Natural killer cell treated with Interleukin-12 subunit alpha and Interleukin-12 subunit beta and Interleukin-15 and Interleukin-18, amount 100 ng/mL, for 72 hours (primary cell): Measurements from ENCODE around the gene CARD19. TPM values are rescaled to one million over a fixed set of nuclear protein-coding genes. Genes with fewer than 3 reads are reported as not detected.

ENCODE experiments used
- ATAC-seq, 2 donors: fragments of 150-1000 bp; cut with Tn5 transposase in 1 of 2; sonication (Bioruptor Pico), chemical (Tn5 transposase) in 1 of 2; 2 replicates each; pipeline ENCODE4 v1.10.0; 2021
- DNase-seq: peaks from one replicate; pipeline ENCODE4 v3.0.0; 2022; ENCODE audit warnings: low spot score
- H3K27ac Mint-ChIP-seq, 2 donors: 1 replicate in 1 of 2; 2 replicates in 1 of 2; pipeline ENCODE4 v1.8.0; 2022; ENCODE audit warnings: mixed read lengths in 2 of 2, mild to moderate bottlenecking in 1 of 2, moderate library complexity in 1 of 2
- H3K27me3 Mint-ChIP-seq, 2 donors: 1 replicate in 1 of 2; 2 replicates in 1 of 2; pipeline ENCODE4 v1.8.0; 2022; ENCODE audit warnings: mixed read lengths in 2 of 2
- H3K36me3 Mint-ChIP-seq: one replicate; pipeline ENCODE4 v1.8.0; 2022; ENCODE audit warnings: mixed read lengths
- H3K4me1 Mint-ChIP-seq, 2 donors: 1 replicate in 1 of 2; 2 replicates in 1 of 2; pipeline ENCODE4 v1.8.0; 2022; ENCODE audit warnings: low read depth in 2 of 2, mixed read lengths in 2 of 2, mild to moderate bottlenecking in 1 of 2
- H3K4me3 Mint-ChIP-seq: one replicate; pipeline ENCODE4 v1.8.0; 2022; ENCODE audit warnings: mixed read lengths
- H3K9me3 Mint-ChIP-seq: 2 replicates; pipeline ENCODE4 v1.8.0; 2022; ENCODE audit warnings: mixed read lengths
- total RNA-seq, 2 donors: library from RNA; stranded (reverse); gene quantifications; one replicate each; pipeline ENCODE4 v1.2.3, GENCODE V29; 2022

CARD19 gene
- total RNA-seq, 2 donors from 2014 or later: 21.7 to 23.4 TPM

- ATAC-seq (no peak), DNase-seq (peak; percentile 48)
- peaks cover 3% of the 10 kb centered on the region for H3K9me3 Mint-ChIP-seq
- H3K27me3 Mint-ChIP-seq: peaks cover 0 to 14% of the 10 kb centered on the region in 2 donors
- peaks cover 22 to 29% of the 10 kb centered on the region in 2 donors for H3K4me1 Mint-ChIP-seq
- H3K36me3 Mint-ChIP-seq: peaks cover 5% of the 10 kb centered on the region
- H3K4me3 Mint-ChIP-seq: no peak overlapping the region
- no peak overlapping the region for H3K27ac Mint-ChIP-seq
These were observed 7.9 kb upstream of the CARD19 start for GRCh38 chr9:93087971-93088655.

GRCh38 chr9:93088656-93089015 is 7.4 kb upstream of the CARD19 start:
- no peak overlapping the region for H3K27ac Mint-ChIP-seq
- ATAC-seq (no peak), DNase-seq (peak; percentile 48)
- peaks cover 0 to 14% of the 10 kb centered on the region in 2 donors for H3K27me3 Mint-ChIP-seq
- peaks cover 3% of the 10 kb centered on the region for H3K9me3 Mint-ChIP-seq
- H3K36me3 Mint-ChIP-seq: peaks cover 5% of the 10 kb centered on the region
- H3K4me1 Mint-ChIP-seq: peaks cover 25 to 30% of the 10 kb centered on the region in 2 donors
- no peak overlapping the region for H3K4me3 Mint-ChIP-seq

- Mint-ChIP-seq H3K27me3 (peaks cover 0 to 11% of the 10 kb centered on the region in 2 donors), H3K4me1 (peaks cover 26 to 30% of the 10 kb centered on the region in 2 donors), H3K36me3 (peaks cover 5% of the 10 kb centered on the region), H3K4me3 (no peak overlapping the region), H3K27ac (no peak overlapping the region), H3K9me3 (peaks cover 3% of the 10 kb centered on the region)
- DNase-seq (no peak), ATAC-seq (no peak)
These were observed 7.0 kb upstream of the CARD19 start for GRCh38 chr9:93089024-93089423.

- Mint-ChIP-seq H3K27me3 (peaks cover 0 to 11% of the 10 kb centered on the region in 2 donors), H3K27ac (peak overlapping the region; percentile 23 to 25), H3K9me3 (peaks cover 3% of the 10 kb centered on the region), H3K36me3 (peaks cover 5% of the 10 kb centered on the region), H3K4me3 (no peak overlapping the region), H3K4me1 (peaks cover 28 to 34% of the 10 kb centered on the region in 2 donors)
- DNase-seq (peak; percentile 31), ATAC-seq (no peak)
These were observed 6.5 kb upstream of the CARD19 start for GRCh38 chr9:93089481-93089991.

- Mint-ChIP-seq H3K4me3 (no peak overlapping the region), H3K4me1 (peaks cover 32 to 40% of the 10 kb centered on the region in 2 donors), H3K9me3 (peaks cover 3% of the 10 kb centered on the region), H3K36me3 (peaks cover 5% of the 10 kb centered on the region), H3K27me3 (peaks cover 0 to 11% of the 10 kb centered on the region in 2 donors), H3K27ac (peak overlapping the region; percentile 23 to 25)
- ATAC-seq (no peak), DNase-seq (peak; percentile 32)
These were observed 5.8 kb upstream of the CARD19 start for GRCh38 chr9:93090091-93090655.

GRCh38 chr9:93091056-93091452 is 5.0 kb upstream of the CARD19 start:
- Mint-ChIP-seq H3K27ac (peak overlapping the region; percentile 4 to 43), H3K4me3 (peak overlapping the region; percentile 60), H3K27me3 (peaks cover 0 to 11% of the 10 kb centered on the region in 2 donors), H3K36me3 (peaks cover 5% of the 10 kb centered on the region), H3K9me3 (peaks cover 3% of the 10 kb centered on the region), H3K4me1 (peaks cover 32 to 40% of the 10 kb centered on the region in 2 donors)
- DNase-seq (peak; percentile 44), ATAC-seq (no peak)

GRCh38 chr9:93091453-93092081 is 4.5 kb upstream of the CARD19 start:
- Mint-ChIP-seq H3K27ac (peak overlapping the region; percentile 43 to 65), H3K9me3 (peaks cover 3% of the 10 kb centered on the region), H3K36me3 (peaks cover 5% of the 10 kb centered on the region), H3K4me3 (peak overlapping the region; percentile 60), H3K27me3 (peaks cover 0 to 10% of the 10 kb centered on the region in 2 donors), H3K4me1 (peaks cover 31 to 40% of the 10 kb centered on the region in 2 donors)
- ATAC-seq: no peak
- peak; percentile 56 for DNase-seq

- no peak for ATAC-seq
- peaks cover 5% of the 10 kb centered on the region for H3K36me3 Mint-ChIP-seq
- peak overlapping the region; percentile 60 for H3K4me3 Mint-ChIP-seq
- peaks cover 0 to 8% of the 10 kb centered on the region in 2 donors for H3K27me3 Mint-ChIP-seq
- peaks cover 35 to 47% of the 10 kb centered on the region in 2 donors for H3K4me1 Mint-ChIP-seq
- H3K9me3 Mint-ChIP-seq: peaks cover 3% of the 10 kb centered on the region
- DNase-seq: peak; percentile 38
- peak overlapping the region; percentile 43 to 65 for H3K27ac Mint-ChIP-seq
These were observed 3.6 kb upstream of the CARD19 start for GRCh38 chr9:93092251-93092991.

GRCh38 chr9:93093127-93093876 is 2.7 kb upstream of the CARD19 start:
- ATAC-seq (no peak), DNase-seq (peak; percentile 55)
- H3K9me3 Mint-ChIP-seq: peaks cover 3% of the 10 kb centered on the region
- H3K4me3 Mint-ChIP-seq: peak overlapping the region; percentile 77
- H3K36me3 Mint-ChIP-seq: peaks cover 5% of the 10 kb centered on the region
- peaks cover 42 to 55% of the 10 kb centered on the region in 2 donors for H3K4me1 Mint-ChIP-seq
- peaks cover 0 to 8% of the 10 kb centered on the region in 2 donors for H3K27me3 Mint-ChIP-seq
- H3K27ac Mint-ChIP-seq: peak overlapping the region; percentile 89 to 91

GRCh38 chr9:93093877-93094657 is 1.9 kb upstream of the CARD19 start:
- Mint-ChIP-seq H3K27ac (peak overlapping the region; percentile 89 to 91), H3K4me1 (peaks cover 44 to 59% of the 10 kb centered on the region in 2 donors), H3K36me3 (peaks cover 5% of the 10 kb centered on the region), H3K27me3 (peaks cover 0 to 5% of the 10 kb centered on the region in 2 donors), H3K9me3 (peaks cover 3% of the 10 kb centered on the region), H3K4me3 (peak overlapping the region; percentile 77)
- ATAC-seq (no peak), DNase-seq (peak; percentile 55)

- ATAC-seq (no peak), DNase-seq (no peak)
- H3K4me3 Mint-ChIP-seq: peak overlapping the region; percentile 77
- peak overlapping the region; percentile 89 to 91 for H3K27ac Mint-ChIP-seq
- H3K27me3 Mint-ChIP-seq: peaks cover 0 to 5% of the 10 kb centered on the region in 2 donors
- peaks cover 3% of the 10 kb centered on the region for H3K9me3 Mint-ChIP-seq
- H3K36me3 Mint-ChIP-seq: peaks cover 5% of the 10 kb centered on the region
- peaks cover 48 to 64% of the 10 kb centered on the region in 2 donors for H3K4me1 Mint-ChIP-seq
These were observed 1.3 kb upstream of the CARD19 start for GRCh38 chr9:93094658-93095204.
